Stimulated activated CD4-positive, alpha-beta T cell treated with anti-CD3 and anti-CD28 coated beads, TNF-alpha, amount 100 ng/mL, for 1 hour (primary cell): ENCODE results near the gene SND1.

Experiments
- DNase-seq, 3 donors: peaks; one replicate each; pipeline ENCODE4 v3.0.0-alpha.2; 2020; ENCODE audit warnings: low read depth in 3 of 3, low spot score in 1 of 3

SND1 gene

DNA sequence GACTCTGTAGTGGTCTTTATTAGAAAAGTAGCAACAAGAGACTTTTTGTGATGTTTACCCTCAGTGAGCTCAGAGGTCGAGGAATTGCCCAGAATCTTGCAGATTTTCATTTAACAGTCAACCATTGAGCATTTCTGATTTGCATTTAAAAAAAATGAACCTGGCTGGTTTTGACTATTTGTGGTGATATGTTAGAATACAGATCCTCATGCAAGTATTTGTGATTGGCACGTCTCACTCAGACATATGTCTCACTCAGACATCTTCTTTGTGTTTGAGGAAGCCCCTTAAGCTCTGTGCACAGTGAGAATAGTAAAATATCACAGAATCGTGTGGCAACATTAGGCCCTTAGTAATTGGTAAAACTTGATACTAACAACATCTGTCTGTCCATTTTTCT lies 113.2 kb downstream of the SND1 start:
- DNase-seq = no peak

DNA sequence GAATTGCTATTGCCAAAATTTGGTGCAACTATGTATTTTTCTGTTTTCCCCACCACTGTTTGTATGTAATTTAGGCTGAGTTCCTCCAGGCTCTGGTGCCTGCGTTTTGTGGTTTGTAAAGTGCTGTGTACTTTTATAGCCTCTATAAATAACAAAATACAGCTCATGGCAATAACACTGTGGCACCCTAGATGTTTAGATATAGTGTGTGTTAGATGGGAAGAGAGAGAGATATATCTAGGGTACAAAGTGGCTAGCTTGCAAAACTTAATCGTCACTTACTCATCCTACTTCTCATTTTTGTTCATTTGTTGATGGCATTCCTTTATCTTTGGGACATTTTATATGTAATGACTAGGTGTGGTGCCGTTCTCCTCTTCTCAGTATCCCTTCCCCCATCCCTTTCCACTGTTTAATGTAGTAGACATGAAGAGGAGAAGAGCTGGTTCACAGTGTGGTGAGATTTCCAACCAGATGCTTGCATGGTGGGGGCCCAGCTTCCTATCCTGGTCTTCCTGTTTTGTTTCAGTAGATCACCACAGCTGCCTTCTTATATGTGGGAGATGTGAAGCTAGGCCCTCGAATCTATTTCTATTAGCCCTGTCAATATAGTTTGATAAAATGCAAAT lies 115.0 kb downstream of the SND1 start:
- no peak for DNase-seq

DNA sequence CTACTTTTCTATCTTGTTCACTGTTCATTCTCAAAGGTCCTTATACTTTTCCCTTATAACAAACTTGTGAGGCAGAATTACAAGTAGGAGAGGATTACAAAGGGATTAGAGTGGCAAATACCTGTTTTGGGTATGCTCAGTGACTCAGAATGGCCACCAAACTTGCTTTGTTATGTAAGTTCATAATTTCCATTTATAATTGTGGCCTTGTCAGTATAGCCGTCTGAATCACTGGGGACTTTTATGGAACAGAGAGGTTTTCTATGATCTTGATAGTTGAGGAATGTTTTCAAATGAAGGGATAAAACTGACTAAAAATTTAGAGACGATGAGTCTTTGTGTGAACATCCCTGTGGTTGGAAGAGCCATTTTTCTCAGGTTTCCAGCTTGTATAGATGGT lies 116.2 kb downstream of the SND1 start:
- no peak for DNase-seq

DNA sequence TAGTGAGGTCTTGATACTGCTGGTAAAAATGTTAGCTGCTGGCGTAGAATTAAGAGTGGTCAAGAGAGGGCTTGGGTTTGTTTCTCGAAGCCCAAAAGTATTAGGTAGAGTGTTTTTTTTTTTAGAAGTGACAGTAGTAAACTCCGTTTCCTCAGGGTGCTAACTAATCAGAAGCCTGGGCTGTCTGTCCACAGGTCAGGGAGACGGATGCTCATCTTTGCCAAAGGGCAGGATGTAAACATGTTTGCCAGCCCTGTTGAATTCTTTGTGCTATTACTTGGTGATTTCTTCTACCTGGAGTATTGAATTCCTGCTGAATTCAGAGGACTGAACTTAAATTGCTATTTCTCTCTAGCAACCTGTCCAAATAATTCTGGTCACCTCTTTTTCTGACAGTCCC lies 117.1 kb downstream of the SND1 start:
- no peak for DNase-seq

DNA sequence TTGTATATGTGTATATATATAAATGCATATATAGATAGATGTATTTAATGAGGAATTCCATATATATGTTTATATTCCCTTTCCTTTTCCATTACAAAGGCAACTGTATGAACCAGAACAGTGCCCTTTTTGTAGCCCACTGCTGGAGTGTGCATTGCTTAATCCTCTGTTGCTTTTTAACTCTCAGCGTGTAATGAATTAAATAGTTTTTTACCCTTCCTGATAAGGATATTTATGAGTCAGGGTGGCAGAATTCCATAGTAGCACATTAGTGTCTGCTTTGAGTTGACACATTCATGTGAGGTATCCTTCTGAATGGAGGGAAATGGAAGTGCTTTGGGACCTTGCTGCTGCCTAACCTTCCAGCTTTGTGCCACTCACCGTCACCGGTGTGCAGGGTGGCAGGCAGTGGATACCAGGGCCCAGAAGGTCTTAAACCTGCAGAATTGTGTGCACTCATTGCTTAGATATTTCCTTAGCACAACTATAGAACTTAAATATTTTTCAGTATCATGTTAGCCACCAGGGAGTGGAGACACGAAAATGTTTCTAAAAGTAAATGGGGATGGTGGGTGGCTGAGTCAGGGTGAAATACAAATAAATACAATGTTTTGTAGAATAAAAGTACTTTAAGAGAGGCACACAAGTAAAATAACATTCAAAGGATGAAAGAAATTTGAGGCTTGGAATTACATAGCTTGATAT lies 117.9 kb downstream of the SND1 start:
- no peak for DNase-seq

DNA sequence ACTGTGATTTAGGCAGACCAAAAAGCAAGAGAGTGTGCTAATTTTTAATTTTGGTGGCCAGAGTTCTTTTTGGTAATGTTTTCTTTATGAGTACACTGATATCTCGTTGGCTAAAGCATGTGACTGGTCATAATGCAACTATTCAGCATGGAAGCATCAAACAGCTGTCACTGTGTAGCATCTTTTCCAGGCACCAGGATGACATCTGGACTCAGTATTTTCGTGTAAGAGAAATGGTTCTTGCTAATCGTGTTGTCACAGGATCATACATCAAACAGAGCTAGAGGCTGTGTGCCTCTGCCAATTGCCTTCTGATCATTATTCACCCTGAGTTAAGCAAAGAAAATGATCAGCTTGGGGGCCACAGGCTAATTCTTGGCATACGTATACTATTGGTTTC lies 118.9 kb downstream of the SND1 start:
- DNase-seq = no peak

DNA sequence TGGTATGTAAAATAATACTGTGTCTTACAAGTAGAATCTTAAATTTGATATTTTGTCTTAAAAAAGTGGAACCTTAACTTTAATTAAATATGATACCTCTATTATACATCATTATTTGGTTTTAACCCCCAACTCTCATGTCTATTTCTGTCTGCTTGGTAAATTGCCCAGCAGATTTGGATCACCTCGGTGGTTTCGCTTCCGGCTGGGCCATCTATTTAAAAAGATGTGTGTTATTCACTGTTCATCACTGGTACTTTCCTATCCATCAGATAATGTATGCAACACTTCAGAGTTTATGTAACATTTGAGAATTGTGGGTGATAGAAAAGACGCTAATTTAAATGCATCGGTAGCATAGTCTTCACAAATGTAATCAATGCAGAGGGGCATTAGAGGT lies 119.7 kb downstream of the SND1 start:
- DNase-seq = no peak

DNA sequence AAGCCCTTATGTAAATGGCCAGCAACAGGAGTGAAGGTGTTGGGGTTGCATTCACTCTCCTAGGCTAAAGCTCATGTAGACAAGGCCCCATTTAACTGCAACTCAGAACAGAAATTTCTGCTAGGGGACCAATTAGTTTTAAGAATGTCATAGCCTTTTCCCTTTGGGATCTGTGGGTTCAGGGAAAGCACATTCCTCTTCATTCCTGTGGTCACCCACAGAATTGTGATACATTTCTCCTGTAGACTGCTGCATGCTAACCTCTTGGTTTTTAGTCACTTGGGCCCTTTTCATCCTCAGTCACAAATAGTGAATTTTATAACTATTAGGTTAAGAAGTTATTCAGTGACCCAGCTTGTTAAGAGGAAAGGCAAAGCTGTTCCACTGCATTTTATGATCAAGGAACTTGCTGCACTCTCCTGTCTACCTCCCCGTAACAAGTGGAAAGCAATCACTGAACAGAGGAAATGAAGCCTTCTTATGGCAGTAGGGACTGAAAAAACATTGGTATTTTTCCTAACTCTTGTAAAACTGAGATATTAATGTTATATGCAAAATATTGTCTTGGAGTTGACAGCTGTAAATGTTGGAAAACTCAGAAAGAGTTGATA lies 124.9 kb downstream of the SND1 start:
- DNase-seq = no peak

DNA sequence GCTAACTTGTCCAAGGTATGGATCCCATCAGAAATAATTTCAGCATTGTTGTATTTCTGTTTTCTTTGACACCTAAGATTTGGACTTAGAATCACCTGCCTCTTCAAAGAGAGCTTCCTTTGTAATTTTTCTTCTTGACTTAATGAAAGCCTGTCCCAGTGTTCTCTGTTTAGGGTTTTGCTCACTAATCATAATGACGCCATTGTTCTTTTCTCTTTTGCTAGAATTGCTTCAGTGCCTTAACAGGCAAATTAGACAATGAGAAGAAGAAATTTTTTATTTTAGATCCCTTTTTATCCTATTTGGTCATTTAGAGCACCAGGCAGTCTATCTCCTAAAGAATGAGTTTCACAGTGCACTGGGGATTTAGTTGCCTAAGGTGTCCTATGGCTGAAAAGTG lies 128.5 kb downstream of the SND1 start:
- no peak for DNase-seq

DNA sequence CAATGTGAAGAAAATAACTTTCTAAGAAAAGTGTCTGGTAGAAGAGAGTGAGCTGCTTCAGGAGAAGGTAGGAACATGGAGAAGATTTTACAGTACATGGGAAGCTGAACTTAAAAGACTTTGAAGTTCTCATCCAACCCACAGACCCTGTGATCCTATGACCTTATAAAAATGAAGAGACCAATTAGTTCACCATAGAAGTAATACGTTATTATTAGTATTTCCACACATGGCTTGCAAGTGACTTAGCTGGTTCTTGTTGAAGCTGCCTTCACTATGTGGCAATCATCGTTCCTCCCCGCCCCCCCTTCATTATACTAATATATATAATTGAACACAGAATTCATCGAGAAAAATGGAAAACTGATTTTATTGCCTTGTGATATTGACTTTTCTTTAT lies 129.1 kb downstream of the SND1 start:
- DNase-seq = no peak

DNA sequence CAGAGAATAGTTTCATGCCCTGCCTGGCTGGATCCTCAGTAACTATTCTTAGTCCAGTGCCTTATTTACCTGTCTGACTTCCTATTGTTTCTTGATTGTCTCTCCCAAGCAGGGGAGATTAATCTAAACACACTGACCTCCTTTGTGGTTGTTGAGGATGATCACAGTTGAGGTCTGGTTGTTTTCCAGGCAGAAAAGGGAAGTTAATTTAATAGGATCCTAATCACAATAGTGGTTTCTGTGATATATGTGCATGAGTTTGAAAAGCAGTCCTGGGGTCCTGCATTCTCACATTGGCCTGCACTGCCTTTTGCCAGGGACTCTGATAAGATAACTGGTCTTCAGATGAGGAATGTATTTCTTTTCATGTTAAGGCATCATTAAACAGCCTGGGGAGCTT lies 130.1 kb downstream of the SND1 start:
- DNase-seq = no peak

DNA sequence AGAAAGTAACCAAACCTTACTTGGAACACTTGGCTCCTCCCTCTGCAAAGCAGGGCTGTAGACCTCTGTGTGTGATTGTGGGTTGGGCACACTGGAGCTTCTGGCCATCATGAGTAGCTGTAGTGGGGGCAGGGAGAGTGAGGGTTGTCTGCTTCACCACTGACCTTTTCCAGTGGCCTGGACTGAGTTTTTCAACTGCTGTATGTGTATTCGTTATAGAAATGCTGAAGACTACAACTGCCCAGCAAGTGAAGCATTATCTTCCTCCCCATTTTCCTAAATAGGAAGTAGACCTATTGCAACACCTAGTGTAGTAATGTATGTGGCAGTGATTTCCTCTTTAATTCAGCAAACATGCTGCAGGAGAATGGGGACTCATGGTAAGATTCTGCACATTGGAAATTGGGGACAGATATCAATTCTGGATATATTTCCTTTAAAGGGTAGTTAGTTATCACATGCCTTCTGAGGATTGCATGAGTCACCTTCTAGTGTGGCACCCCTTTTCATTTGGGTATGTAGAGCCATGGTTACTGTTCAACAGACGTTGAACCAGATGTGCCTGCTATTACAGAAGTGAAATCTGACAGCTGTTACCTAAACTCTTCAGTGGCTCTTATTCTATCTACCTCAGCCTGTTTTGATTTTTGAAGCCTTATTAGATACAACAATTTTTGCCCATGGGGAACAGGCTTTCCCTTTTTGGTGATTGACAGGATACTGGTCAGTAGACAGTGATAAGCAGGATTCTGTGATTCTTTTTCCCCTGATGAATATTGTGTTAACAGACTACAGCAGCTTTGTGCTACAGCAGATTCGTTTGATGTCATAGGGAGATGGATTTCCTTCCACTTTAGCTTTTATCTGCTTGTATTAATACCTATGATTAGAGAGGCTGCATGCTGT lies 130.9 kb downstream of the SND1 start:
- no peak for DNase-seq

DNA sequence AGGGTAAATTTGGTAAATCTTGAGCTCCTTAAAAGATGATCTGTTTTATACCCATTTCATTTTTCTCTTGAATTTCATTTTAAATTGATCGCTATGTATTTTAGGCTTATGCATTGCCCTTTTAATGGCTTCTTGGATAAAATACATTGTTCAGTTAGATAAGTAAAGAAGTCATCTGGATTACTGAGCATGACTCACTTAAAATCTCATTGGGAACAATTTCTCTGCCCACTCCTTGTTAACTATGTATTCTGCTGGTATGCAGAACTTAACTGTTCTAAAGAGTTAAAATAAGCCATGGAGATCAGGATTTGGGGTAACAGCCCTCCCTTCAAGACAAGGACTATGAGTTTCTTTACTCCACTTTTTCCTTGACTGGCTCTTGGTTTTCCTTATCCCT lies 134.2 kb downstream of the SND1 start:
- DNase-seq = no peak

DNA sequence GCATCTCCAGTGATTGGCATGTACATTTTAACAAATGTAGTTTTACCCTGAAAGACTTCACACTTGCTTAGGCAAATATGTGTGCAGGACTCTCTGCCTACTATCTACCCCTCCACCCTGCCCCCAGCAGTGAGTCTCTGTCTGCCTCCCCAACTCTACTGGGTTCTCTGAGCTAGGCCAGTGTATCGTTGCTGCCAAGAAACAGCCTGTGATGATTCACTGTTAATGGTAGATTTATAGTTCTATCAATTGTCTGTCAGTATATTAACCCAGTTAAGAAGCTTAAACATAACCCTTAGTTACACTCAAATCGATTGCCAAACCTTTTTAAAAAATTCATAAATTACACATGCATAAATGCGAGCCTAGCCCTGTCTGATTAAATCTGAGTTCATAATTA lies 137.0 kb downstream of the SND1 start:
- no peak for DNase-seq

DNA sequence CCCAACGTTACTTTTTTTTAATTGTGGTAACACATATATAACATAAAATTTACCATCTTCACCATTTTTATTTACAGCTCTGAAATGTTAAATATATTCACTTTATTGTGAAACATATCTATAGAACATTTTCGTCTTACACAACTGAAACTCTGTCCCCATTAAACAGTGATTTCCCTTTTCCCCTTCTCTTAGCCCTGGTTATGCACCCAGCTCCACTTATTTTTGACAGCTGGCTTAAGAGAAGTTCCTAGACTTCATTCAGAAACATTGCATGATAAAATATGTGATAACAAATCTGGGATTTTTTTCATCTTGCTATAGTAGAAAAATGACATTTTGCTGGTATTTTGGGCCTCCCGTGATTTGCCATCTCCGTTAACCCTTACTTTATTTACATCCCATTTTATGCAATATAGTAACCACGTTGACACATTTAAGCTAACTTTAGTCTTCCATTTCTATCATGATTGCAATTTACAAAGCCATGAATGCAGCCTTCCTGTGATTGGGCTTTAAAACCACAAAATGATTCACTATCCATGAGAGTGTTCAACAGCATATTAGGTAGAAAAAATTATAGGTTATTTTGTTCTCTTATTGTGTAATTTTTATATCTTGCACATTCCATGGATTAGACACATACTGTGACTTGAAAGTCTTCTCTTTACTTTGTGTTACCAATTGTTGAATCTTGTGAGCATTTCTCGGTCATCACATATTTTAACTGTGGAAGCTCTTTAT lies 139.6 kb downstream of the SND1 start:
- no peak for DNase-seq

DNA sequence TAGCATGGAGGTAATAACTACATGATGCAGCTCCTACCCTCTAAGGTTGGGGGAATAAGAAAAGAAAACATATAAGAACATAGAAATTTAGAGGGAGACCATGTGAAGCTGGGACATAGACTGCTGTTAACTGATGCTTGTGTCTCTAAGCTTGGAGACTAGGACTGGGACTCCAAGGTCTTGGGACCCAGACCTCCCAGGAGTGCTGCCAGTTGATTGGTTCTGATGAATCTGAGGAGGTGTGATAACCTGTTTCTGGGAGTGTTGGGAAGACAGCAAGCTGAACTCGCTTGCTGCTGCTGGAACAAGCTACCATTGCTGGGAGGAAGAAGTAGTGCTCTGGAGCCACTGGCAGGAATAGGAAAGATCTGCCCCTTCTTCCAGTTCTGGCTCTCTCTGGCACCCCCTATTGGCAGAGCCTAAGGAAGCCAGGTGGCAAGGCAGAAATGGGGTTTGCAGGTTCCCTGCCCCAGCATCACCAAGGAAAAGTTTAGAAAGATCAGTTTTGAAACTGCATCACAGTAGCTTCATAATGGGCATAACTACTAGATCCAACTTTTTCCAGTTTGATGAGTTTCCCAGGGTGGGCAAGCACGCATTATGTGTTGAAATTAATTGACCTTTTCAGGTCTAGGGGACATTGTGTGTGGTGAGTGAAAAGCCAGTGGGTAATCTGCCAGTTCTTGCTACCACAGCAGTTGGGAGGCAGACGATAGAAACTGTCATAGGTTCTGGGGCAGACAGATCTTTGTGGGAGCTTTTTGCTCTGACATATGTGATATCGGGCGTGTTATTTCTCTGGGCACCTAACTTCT lies 140.7 kb downstream of the SND1 start:
- DNase-seq = peak in 1 of 3 donors; percentile 1

DNA sequence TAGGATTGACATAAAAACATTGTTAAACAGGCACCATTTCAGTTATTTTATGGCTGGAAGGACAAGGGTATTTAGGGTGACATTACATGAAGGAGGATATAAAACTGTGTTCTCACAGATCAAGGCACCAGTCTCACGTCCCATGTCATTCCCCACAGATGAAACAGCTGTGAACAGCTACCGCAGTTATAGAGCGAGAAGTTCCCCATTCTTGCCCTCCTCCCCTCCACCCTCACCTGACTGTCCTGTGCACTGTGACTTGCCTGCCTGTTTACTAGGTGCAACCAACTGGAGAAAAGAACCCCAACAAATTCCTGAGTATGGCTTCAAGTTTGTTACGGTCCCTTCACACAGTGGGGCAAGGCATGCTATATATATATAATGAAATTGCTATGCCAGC lies 141.6 kb downstream of the SND1 start:
- DNase-seq = no peak

DNA sequence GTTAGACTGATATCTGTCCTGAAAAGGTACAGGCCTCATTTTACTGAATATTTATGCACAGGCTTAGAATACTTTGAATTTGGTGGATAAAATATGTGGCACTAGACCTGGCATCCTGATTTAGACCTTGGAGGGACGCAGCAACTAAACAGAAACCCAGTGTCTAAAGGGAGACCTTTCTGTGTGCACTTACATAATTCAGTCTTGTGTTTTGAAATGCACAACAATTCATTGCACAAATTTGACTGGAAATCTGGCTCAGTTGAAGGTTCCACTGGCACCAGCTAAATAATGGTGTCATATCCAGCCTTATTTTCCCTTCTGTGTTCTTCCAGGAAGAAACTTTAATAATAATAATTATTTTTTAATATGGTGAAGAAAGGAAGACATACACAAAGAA lies 142.1 kb downstream of the SND1 start:
- DNase-seq = no peak

DNA sequence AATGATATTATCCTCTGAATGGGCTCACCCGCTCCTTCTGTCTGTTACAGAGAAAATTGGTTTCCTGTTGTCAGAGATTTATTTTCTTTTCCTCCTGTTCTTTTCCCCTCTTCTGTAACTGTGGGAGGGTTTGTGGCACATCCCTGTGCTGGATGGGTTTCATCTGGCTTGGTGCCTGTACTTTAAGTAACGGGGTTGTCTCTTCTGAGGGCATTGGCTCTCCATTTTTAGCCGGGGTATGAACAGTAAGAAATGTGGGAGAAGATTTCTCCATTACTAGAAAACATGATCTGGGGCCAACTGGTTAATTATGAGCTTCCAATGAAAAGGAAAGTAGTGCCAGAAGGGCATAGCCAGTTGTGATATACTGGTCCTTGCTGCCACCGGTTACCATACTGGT lies 142.6 kb downstream of the SND1 start:
- DNase-seq = no peak

DNA sequence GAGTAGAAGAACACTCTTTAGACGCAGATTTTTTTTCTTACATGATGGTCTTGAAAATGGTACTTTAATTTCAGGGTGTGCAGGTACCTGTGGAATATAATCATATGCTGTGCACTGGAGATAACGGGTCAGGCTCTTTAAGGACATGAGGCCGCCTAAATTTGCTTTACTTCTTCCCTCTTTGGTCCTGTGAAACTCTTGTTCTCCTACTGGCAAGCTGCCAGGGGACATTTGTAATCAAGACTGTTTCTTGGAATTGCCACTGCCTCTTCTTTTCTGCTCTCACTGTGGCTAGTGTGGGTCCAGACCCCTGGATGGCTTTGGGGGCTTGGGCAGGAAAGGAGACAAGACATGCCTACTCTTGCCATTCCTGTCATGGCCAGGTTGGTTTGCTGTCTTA lies 146.0 kb downstream of the SND1 start:
- DNase-seq = no peak
